ENCODE data around the gene GIPC2. TPM values are rescaled to one million over a fixed set of nuclear protein-coding genes. Genes with fewer than 3 reads are reported as not detected.

The GIPC2 gene
- polyA plus RNA-seq, 4 donors = 1.2 to 18.7 (median 15.4) TPM

Other genes with a start within 250 kb of the GIPC2 start
- 10 to 100 TPM; 13.4 to 17.9 (median 14.5) TPM for gene NEXN, start 157.3 kb upstream of the GIPC2 start, polyA plus RNA-seq (ENCODE audit: insufficient read length in 4 of 4)
- gene FUBP1, start 66.9 kb upstream of the GIPC2 start, polyA plus RNA-seq (ENCODE audit: insufficient read length in 4 of 4) = 100 to 1,000 TPM; 229 to 385 (median 343) TPM
- 10 to 100 TPM; 38.2 to 46.3 (median 42.3) TPM for gene DNAJB4, start 41.0 kb upstream of the GIPC2 start, polyA plus RNA-seq (ENCODE audit: insufficient read length in 4 of 4)